ENCODE measurements around the gene RBM6. TPM values are rescaled to one million over a fixed set of nuclear protein-coding genes. Genes with fewer than 3 reads are reported as not detected.
A peak's percentile ranks its signal among the peaks of the same experiment; 100 is the strongest.

The RBM6 gene
- total and polyA plus RNA-seq, 7 donors, result 21.6 to 42.8 (median 29.8) TPM

DNA sequence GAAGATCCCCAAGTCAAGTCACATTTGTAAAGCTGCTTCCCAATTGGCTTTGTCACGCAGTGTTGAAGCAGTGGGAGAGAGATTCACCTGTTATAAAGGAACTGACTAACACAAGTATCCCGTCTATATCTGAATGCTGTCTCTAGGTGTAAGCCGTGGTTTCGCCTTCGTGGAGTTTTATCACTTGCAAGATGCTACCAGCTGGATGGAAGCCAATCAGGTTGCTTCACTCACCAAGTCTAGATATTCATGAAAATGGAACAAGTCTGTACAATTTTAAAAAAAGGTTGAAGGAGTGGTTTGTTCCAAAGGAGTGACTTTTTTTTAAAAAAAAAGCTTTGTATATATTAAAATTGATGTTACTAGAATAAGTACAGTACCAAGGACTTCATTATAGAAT, 160.4 kb downstream of the RBM6 start:
- Histone ChIP-seq H3K36me3 (ENCODE audit: insufficient read depth in 1 of 2, low read depth in 1 of 2) (peaks cover 26 to 100% of the 10 kb centered on the region in 2 donors), H3K9me3 (no peaks in the 10 kb centered on the region)
- peak in 1 of 4 donors; percentile 13 for ATAC-seq

DNA sequence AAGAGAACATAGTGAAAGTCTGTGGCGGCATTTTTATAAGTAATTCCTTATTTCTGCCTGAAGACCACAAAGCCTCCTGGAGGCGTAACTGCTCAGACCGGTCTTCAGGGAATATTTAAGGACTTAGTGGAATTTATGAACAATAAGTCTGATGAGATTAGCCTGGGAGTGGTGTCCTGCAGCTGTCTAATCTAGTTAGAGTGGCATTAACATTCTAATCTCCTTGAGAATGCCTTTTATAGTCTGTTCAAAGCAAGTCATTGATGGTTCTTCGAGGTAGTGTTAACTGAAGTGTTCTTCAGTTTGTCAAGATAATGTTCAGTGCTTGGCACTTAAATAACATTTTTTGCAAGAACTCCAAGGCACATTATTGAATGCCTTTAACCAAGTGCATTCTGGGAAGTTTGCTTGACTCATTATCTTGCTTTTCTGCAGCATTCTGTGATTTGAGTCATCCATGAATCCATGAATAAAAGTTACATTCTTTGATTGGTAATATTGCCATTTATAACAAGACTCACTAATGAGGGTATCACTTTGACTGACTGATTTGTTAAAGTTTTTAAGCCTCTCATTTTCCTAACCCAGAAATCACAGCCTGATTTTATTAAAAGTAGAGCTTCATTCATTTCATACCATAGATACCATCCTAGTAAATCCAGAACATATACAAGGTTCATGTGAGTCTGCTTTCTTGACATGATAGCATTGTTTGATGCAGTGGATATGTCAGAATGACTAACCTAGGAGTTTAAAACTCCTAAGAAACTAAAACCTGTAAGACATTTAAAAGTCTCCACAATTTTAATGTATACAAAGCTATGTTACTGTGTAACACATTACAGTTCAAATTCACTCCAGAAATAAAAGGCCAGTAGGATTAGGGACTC, 161.3 kb downstream of the RBM6 start:
- no peaks in the 10 kb centered on the region for H3K9me3 ChIP-seq
- no peak for DNase-seq
- no peaks in the 10 kb centered on the region for H3K4me1 ChIP-seq
- peaks cover 25 to 100% of the 10 kb centered on the region in 2 donors for H3K36me3 ChIP-seq (ENCODE audit: insufficient read depth in 1 of 2, low read depth in 1 of 2)
- no peak overlapping the region for H3K4me3 ChIP-seq
- H3K27ac ChIP-seq, result no peak overlapping the region
- 72 to 78% (median 77%) methylated on average over 4 of the region's 4 CpGs for WGBS, 3 donors
- TF ChIP-seq, protein P1, sequence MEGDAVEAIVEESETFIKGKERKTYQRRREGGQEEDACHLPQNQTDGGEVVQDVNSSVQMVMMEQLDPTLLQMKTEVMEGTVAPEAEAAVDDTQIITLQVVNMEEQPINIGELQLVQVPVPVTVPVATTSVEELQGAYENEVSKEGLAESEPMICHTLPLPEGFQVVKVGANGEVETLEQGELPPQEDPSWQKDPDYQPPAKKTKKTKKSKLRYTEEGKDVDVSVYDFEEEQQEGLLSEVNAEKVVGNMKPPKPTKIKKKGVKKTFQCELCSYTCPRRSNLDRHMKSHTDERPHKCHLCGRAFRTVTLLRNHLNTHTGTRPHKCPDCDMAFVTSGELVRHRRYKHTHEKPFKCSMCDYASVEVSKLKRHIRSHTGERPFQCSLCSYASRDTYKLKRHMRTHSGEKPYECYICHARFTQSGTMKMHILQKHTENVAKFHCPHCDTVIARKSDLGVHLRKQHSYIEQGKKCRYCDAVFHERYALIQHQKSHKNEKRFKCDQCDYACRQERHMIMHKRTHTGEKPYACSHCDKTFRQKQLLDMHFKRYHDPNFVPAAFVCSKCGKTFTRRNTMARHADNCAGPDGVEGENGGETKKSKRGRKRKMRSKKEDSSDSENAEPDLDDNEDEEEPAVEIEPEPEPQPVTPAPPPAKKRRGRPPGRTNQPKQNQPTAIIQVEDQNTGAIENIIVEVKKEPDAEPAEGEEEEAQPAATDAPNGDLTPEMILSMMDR (IDR thresholded peaks at IDR 0.05), result no peak
- H3K27me3 ChIP-seq (ENCODE audit: insufficient read depth in 3 of 3, low read length in 2 of 3), result no peaks in the 10 kb centered on the region
- intact Hi-C loops (cut with DNase I), result loop anchor here (5.0 to 10.0 kb wide), 2 partner anchors 39 to 46 kb away; no protein-coding TSS in a partner anchor
- ATAC-seq, result no peak

More for the DNA sequence above, 160.4 kb downstream of the RBM6 start:
- Histone ChIP-seq H3K27me3 (ENCODE audit: insufficient read depth in 3 of 3, low read length in 2 of 3) (no peaks in the 10 kb centered on the region), H3K4me1 (no peaks in the 10 kb centered on the region), H3K27ac (no peak overlapping the region), H3K4me3 (no peak overlapping the region)
- TF ChIP-seq, protein P1 (IDR thresholded peaks at IDR 0.05), result no peak
- DNase-seq, result no peak
- WGBS, 3 donors, result 79 to 86% (median 82%) methylated on average over 5 of the region's 5 CpGs
- intact Hi-C loops (cut with DNase I), result loop anchor here (5.0 to 10.0 kb wide), 2 partner anchors 38 to 46 kb away; no protein-coding TSS in a partner anchor

DNA sequence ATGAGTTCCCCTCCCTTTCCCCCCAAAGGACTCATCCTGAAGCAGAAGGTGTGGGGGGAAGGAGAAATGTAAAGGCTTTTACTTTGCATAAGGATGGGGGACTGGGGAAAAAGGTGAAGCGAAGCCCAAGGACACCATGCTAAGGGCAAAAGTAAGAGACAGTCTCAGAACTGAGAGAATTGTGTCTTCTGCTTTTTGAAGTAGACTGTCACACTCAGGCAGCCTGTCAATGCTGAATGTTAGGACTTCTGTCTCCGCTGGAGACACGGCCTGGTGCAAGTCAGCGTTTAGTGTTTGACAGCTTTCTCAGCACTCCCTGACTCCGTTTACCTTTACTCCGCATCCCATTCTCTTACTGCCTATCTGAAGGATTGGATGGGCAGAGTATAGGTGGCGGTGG, 162.6 kb downstream of the RBM6 start:
- intact Hi-C loops (cut with DNase I), result loop anchor here (5.0 to 10.0 kb wide), 2 partner anchors 40 to 48 kb away; no protein-coding TSS in a partner anchor
- TF ChIP-seq, protein P1 (IDR thresholded peaks at IDR 0.05), result no peak
- no peaks in the 10 kb centered on the region for H3K9me3 ChIP-seq
- DNase-seq, result no peak
- ATAC-seq, result no peak
- peaks cover 33 to 100% of the 10 kb centered on the region in 2 donors for H3K36me3 ChIP-seq (ENCODE audit: insufficient read depth in 1 of 2, low read depth in 1 of 2)
- no peak overlapping the region for H3K27ac ChIP-seq
- H3K27me3 ChIP-seq (ENCODE audit: insufficient read depth in 3 of 3, low read length in 2 of 3), result no peaks in the 10 kb centered on the region
- WGBS, 3 donors, result 93 to 97% (median 96%) methylated on average over 7 of the region's 7 CpGs
- no peak overlapping the region for H3K4me3 ChIP-seq
- no peaks in the 10 kb centered on the region for H3K4me1 ChIP-seq

DNA sequence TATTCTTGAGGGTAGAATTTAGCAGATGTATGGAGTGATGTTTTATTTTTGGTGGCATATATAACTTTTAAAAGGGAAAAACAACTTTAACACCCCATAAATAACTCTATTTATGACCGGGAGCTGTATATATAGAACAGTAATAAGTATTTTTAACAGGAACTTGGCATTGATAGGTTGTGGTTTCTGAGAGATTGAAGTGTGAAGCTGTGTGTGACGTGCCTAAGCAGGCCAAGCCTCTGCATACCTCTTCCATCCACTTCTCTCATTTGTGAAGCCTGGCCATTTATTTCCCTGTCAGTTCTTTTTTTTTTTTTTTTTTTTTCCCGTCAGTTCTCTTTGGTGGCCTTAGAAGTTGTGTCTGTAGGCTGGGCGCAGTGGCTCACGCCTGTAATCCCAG, 171.8 kb downstream of the RBM6 start:
- 41 to 54% (median 44%) methylated on average over 5 of the region's 5 CpGs for WGBS, 3 donors
- Histone ChIP-seq H3K4me3 (no peak overlapping the region), H3K27ac (peak overlapping the region; percentile 77), H3K9me3 (no peaks in the 10 kb centered on the region), H3K4me1 (peaks cover 30% of the 10 kb centered on the region), H3K27me3 (ENCODE audit: insufficient read depth in 3 of 3, low read length in 2 of 3) (no peaks in the 10 kb centered on the region), H3K36me3 (ENCODE audit: insufficient read depth in 1 of 2, low read depth in 1 of 2) (peaks cover 40 to 100% of the 10 kb centered on the region in 2 donors)
- intact Hi-C loops (cut with DNase I), result no loop called here
- ATAC-seq (peak; percentile 47 to 82 (median 70)), DNase-seq (no peak)
- TF ChIP-seq, protein P1 (IDR thresholded peaks at IDR 0.05), result no peak

All from psoas muscle (tissue), 8 donors.